Measurements from ENCODE around the gene CLSTN2.

The CLSTN2 gene

DNA sequence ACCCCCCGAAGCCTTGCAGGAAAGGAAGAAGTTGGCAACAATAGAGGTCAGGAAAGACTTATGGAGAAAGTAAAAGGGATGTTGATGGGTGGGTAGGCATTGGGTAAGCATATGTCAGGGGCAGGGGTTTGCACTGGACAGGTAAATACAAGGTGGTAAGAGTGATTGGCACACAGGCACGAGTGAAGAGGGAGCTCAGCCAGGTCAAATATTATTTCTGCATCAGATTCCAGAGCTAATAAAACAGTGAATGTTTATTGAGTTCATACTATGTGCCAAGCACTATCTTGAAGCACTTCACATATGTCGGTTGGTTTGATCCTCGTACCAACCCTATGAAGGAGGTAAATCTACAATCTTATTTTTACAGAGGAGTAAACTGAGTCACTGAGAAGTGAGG, 6.6 kb downstream of the CLSTN2 start:
- Histone ChIP-seq H3K27ac (ENCODE audit: low read depth, low read length) (no peak overlapping the region), H3K27me3 (ENCODE audit: control insufficient read depth in 1 of 2, insufficient read depth in 2 of 2, low read length in 2 of 2) (peaks cover under 1 to 12% of the 10 kb centered on the region in 2 donors), H3K9ac (ENCODE audit: low read depth in 1 of 2, low read length in 2 of 2) (no peak overlapping the region), H3K4me3 (ENCODE audit: low read depth in 1 of 2, low read length in 2 of 2) (no peak overlapping the region), H3K4me1 (ENCODE audit: control insufficient read depth in 1 of 2, insufficient read depth in 2 of 2, low read length in 2 of 2) (peaks cover 0 to under 1% of the 10 kb centered on the region in 2 donors), H3K36me3 (ENCODE audit: control insufficient read depth in 1 of 2, insufficient read depth in 2 of 2, low read length in 2 of 2) (no peaks in the 10 kb centered on the region), H3K9me3 (ENCODE audit: control insufficient read depth in 1 of 2, low read length in 2 of 2) (no peaks in the 10 kb centered on the region)

GRCh38 chr3:139944256-139944910, 9.4 kb downstream of the CLSTN2 start:
- H3K36me3 ChIP-seq (ENCODE audit: control insufficient read depth in 1 of 2, insufficient read depth in 2 of 2, low read length in 2 of 2): no peaks in the 10 kb centered on the region
- H3K27ac ChIP-seq (ENCODE audit: low read depth, low read length): no peak overlapping the region
- H3K27me3 ChIP-seq (ENCODE audit: control insufficient read depth in 1 of 2, insufficient read depth in 2 of 2, low read length in 2 of 2): peaks cover 0 to 6% of the 10 kb centered on the region in 2 donors
- H3K9ac ChIP-seq (ENCODE audit: low read depth in 1 of 2, low read length in 2 of 2): no peak overlapping the region
- H3K4me1 ChIP-seq (ENCODE audit: control insufficient read depth in 1 of 2, insufficient read depth in 2 of 2, low read length in 2 of 2): no peaks in the 10 kb centered on the region
- no peak overlapping the region for H3K4me3 ChIP-seq (ENCODE audit: low read depth in 1 of 2, low read length in 2 of 2)
- H3K9me3 ChIP-seq (ENCODE audit: control insufficient read depth in 1 of 2, low read length in 2 of 2): no peaks in the 10 kb centered on the region

GRCh38 chr3:139945386-139945785, 10.4 kb downstream of the CLSTN2 start:
- no peaks in the 10 kb centered on the region for H3K4me1 ChIP-seq (ENCODE audit: control insufficient read depth in 1 of 2, insufficient read depth in 2 of 2, low read length in 2 of 2)
- H3K9ac ChIP-seq (ENCODE audit: low read depth in 1 of 2, low read length in 2 of 2): no peak overlapping the region
- no peaks in the 10 kb centered on the region for H3K9me3 ChIP-seq (ENCODE audit: control insufficient read depth in 1 of 2, low read length in 2 of 2)
- peaks cover 0 to 6% of the 10 kb centered on the region in 2 donors for H3K27me3 ChIP-seq (ENCODE audit: control insufficient read depth in 1 of 2, insufficient read depth in 2 of 2, low read length in 2 of 2)
- H3K27ac ChIP-seq (ENCODE audit: low read depth, low read length): no peak overlapping the region
- no peak overlapping the region for H3K4me3 ChIP-seq (ENCODE audit: low read depth in 1 of 2, low read length in 2 of 2)
- H3K36me3 ChIP-seq (ENCODE audit: control insufficient read depth in 1 of 2, insufficient read depth in 2 of 2, low read length in 2 of 2): no peaks in the 10 kb centered on the region

DNA sequence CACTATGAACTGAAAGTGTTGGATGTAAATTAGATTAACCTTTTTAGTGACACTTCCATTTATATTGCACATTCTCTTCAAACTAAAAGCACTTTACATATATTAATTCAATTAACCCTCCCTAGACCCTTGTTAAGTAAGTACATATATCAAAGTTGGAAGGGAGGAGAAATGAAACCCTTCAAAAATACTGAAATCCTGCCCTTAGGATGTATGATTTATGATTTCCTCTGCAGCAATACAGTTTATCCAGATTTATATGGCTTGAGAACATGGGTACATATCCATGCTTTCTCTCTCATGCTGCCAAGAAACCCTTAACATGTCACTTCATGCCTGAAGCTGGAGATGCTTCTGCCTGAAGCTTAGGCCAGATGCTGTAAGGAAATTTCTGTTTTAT, 11.0 kb downstream of the CLSTN2 start:
- H3K27me3 ChIP-seq (ENCODE audit: control insufficient read depth in 1 of 2, insufficient read depth in 2 of 2, low read length in 2 of 2): peaks cover 0 to 6% of the 10 kb centered on the region in 2 donors
- H3K4me1 ChIP-seq (ENCODE audit: control insufficient read depth in 1 of 2, insufficient read depth in 2 of 2, low read length in 2 of 2): no peaks in the 10 kb centered on the region
- no peak overlapping the region for H3K27ac ChIP-seq (ENCODE audit: low read depth, low read length)
- no peak overlapping the region for H3K9ac ChIP-seq (ENCODE audit: low read depth in 1 of 2, low read length in 2 of 2)
- H3K4me3 ChIP-seq (ENCODE audit: low read depth in 1 of 2, low read length in 2 of 2): no peak overlapping the region
- H3K36me3 ChIP-seq (ENCODE audit: control insufficient read depth in 1 of 2, insufficient read depth in 2 of 2, low read length in 2 of 2): no peaks in the 10 kb centered on the region
- H3K9me3 ChIP-seq (ENCODE audit: control insufficient read depth in 1 of 2, low read length in 2 of 2): no peaks in the 10 kb centered on the region

DNA sequence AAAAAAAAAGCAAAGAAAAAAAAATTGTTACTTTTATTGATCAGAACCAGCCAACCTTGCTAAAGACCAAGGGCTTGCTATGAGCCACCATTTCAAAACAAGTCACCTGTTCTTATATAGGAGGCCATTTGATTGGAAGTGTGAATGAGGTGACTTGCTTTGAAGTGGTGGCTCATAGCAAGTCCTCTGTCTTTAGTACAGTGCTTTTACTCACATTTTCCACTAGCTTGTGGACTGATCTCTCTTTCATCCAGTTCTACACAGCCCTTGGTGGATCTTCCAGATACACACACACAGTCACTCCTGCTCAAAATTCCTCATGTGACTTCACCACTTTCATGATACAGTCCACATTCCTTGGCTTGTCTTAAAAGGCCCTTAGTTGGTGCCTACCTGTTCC, 13.5 kb downstream of the CLSTN2 start:
- Histone ChIP-seq H3K9me3 (ENCODE audit: control insufficient read depth in 1 of 2, low read length in 2 of 2) (no peaks in the 10 kb centered on the region), H3K4me1 (ENCODE audit: control insufficient read depth in 1 of 2, insufficient read depth in 2 of 2, low read length in 2 of 2) (no peaks in the 10 kb centered on the region), H3K4me3 (ENCODE audit: low read depth in 1 of 2, low read length in 2 of 2) (no peak overlapping the region), H3K9ac (ENCODE audit: low read depth in 1 of 2, low read length in 2 of 2) (no peak overlapping the region), H3K27me3 (ENCODE audit: control insufficient read depth in 1 of 2, insufficient read depth in 2 of 2, low read length in 2 of 2) (peaks cover 0 to under 1% of the 10 kb centered on the region in 2 donors), H3K27ac (ENCODE audit: low read depth, low read length) (no peak overlapping the region), H3K36me3 (ENCODE audit: control insufficient read depth in 1 of 2, insufficient read depth in 2 of 2, low read length in 2 of 2) (no peaks in the 10 kb centered on the region)

DNA sequence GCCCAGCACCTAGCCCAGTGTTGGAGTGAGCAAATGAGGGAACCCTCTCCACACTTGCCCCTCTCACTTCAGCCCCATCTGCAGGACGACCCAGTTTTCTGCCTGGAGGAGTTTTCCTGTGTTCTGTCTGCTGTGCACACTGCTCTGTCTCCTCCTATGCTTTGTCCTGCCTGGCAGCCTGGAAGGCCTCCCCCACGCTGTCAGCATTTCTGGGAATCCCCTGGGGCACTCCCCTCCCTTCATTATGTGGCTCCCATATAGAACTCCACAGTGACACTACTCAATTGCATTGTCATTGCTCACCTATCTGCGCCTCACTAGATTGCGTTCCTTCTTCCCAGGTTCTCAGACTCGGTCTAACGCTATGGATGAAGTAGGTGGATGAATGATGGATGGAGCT, 13.9 kb downstream of the CLSTN2 start:
- Histone ChIP-seq H3K4me3 (ENCODE audit: low read depth in 1 of 2, low read length in 2 of 2) (no peak overlapping the region), H3K36me3 (ENCODE audit: control insufficient read depth in 1 of 2, insufficient read depth in 2 of 2, low read length in 2 of 2) (no peaks in the 10 kb centered on the region), H3K9ac (ENCODE audit: low read depth in 1 of 2, low read length in 2 of 2) (no peak overlapping the region), H3K9me3 (ENCODE audit: control insufficient read depth in 1 of 2, low read length in 2 of 2) (no peaks in the 10 kb centered on the region), H3K27me3 (ENCODE audit: control insufficient read depth in 1 of 2, insufficient read depth in 2 of 2, low read length in 2 of 2) (no peaks in the 10 kb centered on the region), H3K27ac (ENCODE audit: low read depth, low read length) (no peak overlapping the region), H3K4me1 (ENCODE audit: control insufficient read depth in 1 of 2, insufficient read depth in 2 of 2, low read length in 2 of 2) (no peaks in the 10 kb centered on the region)

- H3K27ac ChIP-seq (ENCODE audit: low read depth, low read length): no peak overlapping the region
- no peaks in the 10 kb centered on the region for H3K36me3 ChIP-seq (ENCODE audit: control insufficient read depth in 1 of 2, insufficient read depth in 2 of 2, low read length in 2 of 2)
- no peak overlapping the region for H3K9ac ChIP-seq (ENCODE audit: low read depth in 1 of 2, low read length in 2 of 2)
- no peaks in the 10 kb centered on the region for H3K27me3 ChIP-seq (ENCODE audit: control insufficient read depth in 1 of 2, insufficient read depth in 2 of 2, low read length in 2 of 2)
- H3K4me3 ChIP-seq (ENCODE audit: low read depth in 1 of 2, low read length in 2 of 2): no peak overlapping the region
- no peaks in the 10 kb centered on the region for H3K9me3 ChIP-seq (ENCODE audit: control insufficient read depth in 1 of 2, low read length in 2 of 2)
- no peaks in the 10 kb centered on the region for H3K4me1 ChIP-seq (ENCODE audit: control insufficient read depth in 1 of 2, insufficient read depth in 2 of 2, low read length in 2 of 2)
Observed at GRCh38 chr3:139953131-139953910, 18.3 kb downstream of the CLSTN2 start.

DNA sequence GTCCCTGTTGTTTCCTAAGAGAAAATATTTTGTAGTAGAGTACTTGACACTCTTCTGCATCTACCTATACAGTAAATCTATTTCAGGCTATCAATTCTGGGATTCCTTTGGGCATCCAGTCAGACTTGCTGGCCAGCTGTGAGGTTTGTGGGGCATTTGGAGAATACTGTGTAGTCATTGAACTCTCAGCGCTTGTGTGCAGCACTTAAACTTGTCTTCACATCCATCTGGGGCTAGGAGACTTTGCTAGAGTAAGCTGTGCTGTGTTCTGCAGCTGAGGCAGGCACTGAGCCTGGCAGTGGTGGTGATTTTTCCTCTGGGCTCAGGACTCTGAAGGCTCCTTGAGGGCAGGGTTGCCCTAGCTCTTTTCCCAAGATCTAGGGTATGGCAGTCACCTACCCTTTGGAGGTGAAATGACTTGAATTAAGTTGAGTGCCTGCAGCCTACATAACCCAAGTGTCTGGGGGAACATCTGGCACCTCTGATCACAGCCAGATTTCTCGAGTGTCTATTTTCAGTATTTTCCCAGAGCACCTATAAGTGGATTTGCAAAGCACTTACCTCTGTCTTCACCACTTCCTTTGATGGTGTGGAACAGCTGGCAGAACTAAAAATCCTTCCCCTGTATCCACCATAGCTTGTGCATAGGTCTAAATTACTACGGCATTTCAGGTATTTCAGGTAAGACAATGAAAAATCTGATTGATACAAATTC, 19.3 kb downstream of the CLSTN2 start:
- H3K27me3 ChIP-seq (ENCODE audit: control insufficient read depth in 1 of 2, insufficient read depth in 2 of 2, low read length in 2 of 2): no peaks in the 10 kb centered on the region

DNA sequence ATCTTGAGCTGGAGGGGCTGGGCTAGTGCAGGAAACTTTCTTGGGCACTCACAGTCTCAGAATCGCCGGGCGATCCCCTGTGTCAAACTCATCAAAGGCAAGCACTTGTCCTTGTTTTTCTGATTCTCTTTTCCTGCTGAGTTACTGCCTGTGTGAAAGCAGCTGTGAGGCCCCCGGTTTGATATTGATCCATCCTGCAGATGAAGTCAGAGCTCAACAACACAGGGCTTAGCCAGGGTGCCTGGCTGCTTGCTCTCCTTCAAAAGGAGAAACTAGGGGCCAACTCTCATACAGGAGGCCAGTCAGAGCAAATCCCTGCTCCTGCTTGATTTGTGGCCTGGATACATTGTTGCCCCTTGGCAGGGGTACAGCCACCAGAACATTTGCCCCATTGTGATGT, 22.9 kb downstream of the CLSTN2 start:
- H3K4me3 ChIP-seq (ENCODE audit: low read depth in 1 of 2, low read length in 2 of 2): no peak overlapping the region
- H3K9me3 ChIP-seq (ENCODE audit: control insufficient read depth in 1 of 2, low read length in 2 of 2): no peaks in the 10 kb centered on the region
- H3K36me3 ChIP-seq (ENCODE audit: control insufficient read depth in 1 of 2, insufficient read depth in 2 of 2, low read length in 2 of 2): no peaks in the 10 kb centered on the region
- no peak overlapping the region for H3K27ac ChIP-seq (ENCODE audit: low read depth, low read length)
- no peaks in the 10 kb centered on the region for H3K27me3 ChIP-seq (ENCODE audit: control insufficient read depth in 1 of 2, insufficient read depth in 2 of 2, low read length in 2 of 2)
- H3K4me1 ChIP-seq (ENCODE audit: control insufficient read depth in 1 of 2, insufficient read depth in 2 of 2, low read length in 2 of 2): no peaks in the 10 kb centered on the region
- no peak overlapping the region for H3K9ac ChIP-seq (ENCODE audit: low read depth in 1 of 2, low read length in 2 of 2)

More for the DNA sequence above, 19.3 kb downstream of the CLSTN2 start:
- Histone ChIP-seq H3K4me3 (ENCODE audit: low read depth in 1 of 2, low read length in 2 of 2) (no peak overlapping the region), H3K36me3 (ENCODE audit: control insufficient read depth in 1 of 2, insufficient read depth in 2 of 2, low read length in 2 of 2) (no peaks in the 10 kb centered on the region), H3K4me1 (ENCODE audit: control insufficient read depth in 1 of 2, insufficient read depth in 2 of 2, low read length in 2 of 2) (no peaks in the 10 kb centered on the region), H3K27ac (ENCODE audit: low read depth, low read length) (no peak overlapping the region), H3K9ac (ENCODE audit: low read depth in 1 of 2, low read length in 2 of 2) (no peak overlapping the region), H3K9me3 (ENCODE audit: control insufficient read depth in 1 of 2, low read length in 2 of 2) (no peaks in the 10 kb centered on the region)

DNA sequence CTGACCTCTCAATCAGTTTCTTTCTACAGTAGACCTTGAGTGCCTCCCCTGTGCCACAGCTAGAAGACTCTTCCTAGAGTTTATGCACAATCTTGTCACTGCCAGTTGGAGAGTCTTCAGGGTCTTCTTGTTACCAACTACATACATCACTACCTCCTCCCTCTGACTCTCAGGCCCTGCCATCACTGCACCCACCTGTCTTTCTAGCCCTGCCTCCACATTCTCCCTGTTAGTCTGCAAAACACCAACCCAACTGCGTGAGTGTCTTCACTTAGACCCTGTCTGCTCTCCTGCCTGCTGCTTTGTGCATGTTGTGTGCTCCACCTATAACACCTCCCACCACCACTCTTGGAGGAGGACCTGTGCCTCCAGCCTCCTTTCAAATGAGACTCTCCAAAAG, 34.4 kb downstream of the CLSTN2 start:
- Histone ChIP-seq H3K27ac (ENCODE audit: low read depth, low read length) (no peak overlapping the region), H3K9ac (ENCODE audit: low read depth in 1 of 2, low read length in 2 of 2) (no peak overlapping the region), H3K36me3 (ENCODE audit: control insufficient read depth in 1 of 2, insufficient read depth in 2 of 2, low read length in 2 of 2) (no peaks in the 10 kb centered on the region), H3K4me3 (ENCODE audit: low read depth in 1 of 2, low read length in 2 of 2) (no peak overlapping the region), H3K9me3 (ENCODE audit: control insufficient read depth in 1 of 2, low read length in 2 of 2) (no peaks in the 10 kb centered on the region), H3K27me3 (ENCODE audit: control insufficient read depth in 1 of 2, insufficient read depth in 2 of 2, low read length in 2 of 2) (no peaks in the 10 kb centered on the region), H3K4me1 (ENCODE audit: control insufficient read depth in 1 of 2, insufficient read depth in 2 of 2, low read length in 2 of 2) (no peaks in the 10 kb centered on the region)

Measured in duodenal mucosa (tissue), 2 donors.